HT1080 (cell line): ENCODE data around the gene MDGA2. TPM values are rescaled to one million over a fixed set of nuclear protein-coding genes. Genes with fewer than 3 reads are reported as not detected.
"Not testable (repeated sequence)": the region's sequence is repeated elsewhere in the genome, so short reads cannot be mapped to it uniquely, and the experiment has no call there.

Experiments used
- DNase-seq: peaks from one replicate; pipeline ENCODE4 v3.0.0-alpha.2; 2015; ENCODE audit warnings: low read depth
- total RNA-seq: library from RNA; depleted of rRNA; stranded (reverse); fragments of >200 nt; shearing (Covaris generic); gene quantifications from 2 replicates; pipeline ENCODE4 v1.2.3, GENCODE V29; 2014

The MDGA2 gene
- total RNA-seq, 1 experiment from 2014 or later = 4.2 TPM

DNA sequence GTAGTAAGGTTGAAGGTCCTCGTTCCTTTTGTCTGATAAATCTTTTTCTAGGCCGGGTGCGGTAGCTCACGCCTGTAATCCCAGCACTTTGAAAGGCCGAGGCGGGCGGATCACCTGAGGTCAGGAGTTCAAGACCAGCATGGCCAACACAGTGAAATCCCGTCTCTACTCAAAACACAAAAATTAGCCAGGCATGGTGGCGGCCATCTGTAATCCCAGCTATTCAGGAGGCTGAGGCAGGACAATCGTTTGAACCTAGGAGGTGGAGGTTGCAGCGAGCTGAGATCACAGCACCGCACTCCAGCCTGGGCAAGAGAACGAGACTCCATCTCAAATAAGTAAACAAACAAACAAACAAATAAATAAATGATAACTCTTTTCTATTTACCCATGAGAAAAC, 51.3 kb downstream of the MDGA2 start:
- DNase-seq = not testable (repeated sequence)

DNA sequence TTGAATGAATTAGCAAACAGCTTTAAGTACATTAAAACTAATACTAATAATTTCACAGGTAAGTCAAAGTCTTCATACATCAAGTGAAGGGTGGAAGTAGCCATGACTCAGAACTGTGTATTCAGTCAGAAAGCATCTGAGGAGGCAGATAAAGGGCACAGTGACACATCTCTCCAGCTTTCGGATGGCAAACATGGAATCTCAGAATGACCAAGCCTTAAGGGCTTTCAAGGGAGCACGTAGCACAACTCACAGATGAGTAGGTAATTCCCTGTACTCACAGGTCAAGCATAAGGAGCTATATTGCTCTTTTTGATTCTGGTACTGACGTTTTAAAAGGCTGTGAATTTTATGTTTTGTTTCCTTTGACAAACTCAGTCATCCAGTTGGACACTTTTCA, 56.0 kb downstream of the MDGA2 start:
- peak; percentile 87 for DNase-seq

DNA sequence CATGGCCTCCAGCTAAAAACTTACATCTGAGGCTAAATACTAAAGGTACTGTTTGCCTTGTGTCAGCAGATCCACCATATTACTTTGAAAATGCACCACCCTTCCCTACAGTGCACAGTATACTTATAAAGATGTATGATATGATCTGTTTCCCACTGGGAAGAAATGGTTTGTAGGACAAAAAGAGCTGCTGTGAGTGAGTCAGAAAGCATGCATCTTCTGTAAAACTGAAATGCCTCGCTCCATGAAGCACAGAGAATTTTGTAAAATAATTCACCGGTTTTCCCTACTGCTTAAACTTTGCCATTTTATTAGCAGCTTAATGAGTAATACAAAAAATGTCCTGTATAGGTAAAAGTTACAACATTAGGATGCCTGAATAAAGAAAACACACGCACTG, 68.8 kb downstream of the MDGA2 start:
- no peak for DNase-seq

DNA sequence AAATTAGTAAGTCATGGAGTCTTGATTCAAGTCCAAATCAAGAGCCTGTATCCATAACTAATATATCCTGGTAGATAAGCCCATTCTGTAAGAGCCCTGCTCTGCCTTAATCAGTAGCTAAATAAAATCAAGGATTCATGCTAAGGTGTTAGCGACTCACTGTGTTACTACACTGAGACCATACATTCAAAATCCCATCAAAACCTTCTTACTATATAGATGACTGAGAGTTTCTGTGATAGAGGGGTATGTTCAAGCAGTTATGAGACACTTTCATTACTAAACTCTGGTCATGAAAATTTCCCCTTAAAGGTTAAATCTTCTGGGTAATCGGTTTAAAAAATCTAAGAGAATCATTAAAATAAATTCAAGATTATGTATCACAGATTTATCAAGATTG, 78.5 kb downstream of the MDGA2 start:
- DNase-seq = no peak

DNA sequence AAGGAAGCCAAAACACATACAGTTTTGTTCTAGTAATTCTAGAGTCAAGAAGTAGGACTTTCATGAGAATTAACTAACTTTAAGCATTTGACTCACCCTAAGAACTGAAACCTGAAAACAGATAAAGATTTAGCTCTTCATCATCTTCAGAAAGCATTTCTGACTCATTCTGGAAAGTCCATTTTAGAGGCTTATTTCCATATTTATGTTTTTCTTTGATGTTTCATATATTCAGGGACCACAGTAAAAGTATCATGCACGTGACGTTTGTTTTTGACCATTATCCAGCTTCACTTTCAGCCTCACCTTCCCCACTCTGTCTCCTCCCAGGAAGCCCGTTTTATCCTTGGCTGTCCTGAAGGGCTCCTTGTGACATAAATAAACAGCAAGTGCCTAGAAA, 79.2 kb downstream of the MDGA2 start:
- DNase-seq = no peak

DNA sequence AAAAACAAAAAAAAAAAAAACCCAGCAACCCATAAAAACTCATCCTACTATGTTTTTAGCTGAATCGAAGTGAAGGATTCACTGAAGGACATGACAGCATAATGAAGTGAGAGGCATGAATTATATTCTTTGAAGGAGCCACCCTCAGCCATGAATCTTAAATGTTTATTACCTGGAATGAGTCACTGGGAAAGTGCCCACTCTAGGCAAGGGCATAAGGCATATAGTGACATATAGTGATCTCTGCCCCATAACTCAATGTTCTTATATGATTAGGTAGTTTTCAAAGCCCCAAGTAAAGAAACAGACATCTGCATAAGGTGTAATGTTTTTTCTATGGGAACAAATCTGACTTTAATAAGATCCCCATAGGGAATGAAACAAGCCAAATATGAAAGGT, 79.9 kb downstream of the MDGA2 start:
- DNase-seq = no peak

DNA sequence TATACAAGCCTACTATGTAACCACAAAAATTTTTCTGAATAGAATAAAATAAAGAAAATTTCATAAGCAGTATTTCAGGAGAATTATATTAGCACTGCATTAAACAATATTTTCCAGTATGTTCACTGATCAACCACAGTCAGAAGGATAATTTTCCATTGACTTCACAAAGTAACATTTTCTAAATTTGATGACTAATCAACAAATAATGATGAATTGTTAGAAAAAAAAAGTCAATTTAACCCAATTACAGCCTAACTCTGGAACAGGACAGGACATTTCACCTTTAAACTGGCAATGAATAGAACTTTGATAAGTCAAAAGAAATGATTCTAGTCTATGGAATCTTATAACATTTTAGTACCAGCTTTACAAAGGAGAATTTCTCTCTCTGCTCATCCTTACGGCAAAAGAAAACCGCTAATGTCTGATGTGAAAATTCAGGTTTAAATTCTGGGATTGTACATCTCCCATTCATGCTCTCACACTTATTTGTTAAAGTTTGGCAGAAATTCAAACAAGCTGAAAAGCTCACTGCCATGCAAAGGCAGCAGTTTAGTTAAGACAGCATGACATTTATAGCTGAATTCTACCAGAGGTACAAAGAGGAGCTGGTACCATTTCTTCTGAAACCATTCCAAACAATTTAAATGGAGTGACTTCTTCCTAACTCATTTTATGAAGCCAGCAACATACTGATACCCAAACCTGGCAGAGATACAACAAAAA, 84.5 kb downstream of the MDGA2 start:
- no peak for DNase-seq

DNA sequence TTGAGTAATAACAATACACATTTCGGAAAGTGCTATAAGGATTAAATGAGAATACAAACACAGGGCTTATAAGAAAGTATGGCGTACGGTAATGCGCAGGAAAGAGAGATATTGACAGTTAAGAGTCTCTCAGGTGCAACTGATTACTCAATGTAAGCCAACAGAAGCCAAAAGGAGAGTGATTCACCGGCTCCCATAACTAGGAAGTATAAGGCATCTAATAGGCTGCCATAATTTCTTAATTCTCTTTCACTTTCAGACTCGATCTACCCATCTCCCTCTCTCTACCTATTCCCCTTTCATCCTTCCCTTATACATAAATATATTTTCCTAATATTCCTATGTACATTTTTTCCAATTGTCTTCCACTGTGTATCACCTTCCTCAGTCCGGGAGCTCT, 90.0 kb downstream of the MDGA2 start:
- DNase-seq = peak; percentile 43

DNA sequence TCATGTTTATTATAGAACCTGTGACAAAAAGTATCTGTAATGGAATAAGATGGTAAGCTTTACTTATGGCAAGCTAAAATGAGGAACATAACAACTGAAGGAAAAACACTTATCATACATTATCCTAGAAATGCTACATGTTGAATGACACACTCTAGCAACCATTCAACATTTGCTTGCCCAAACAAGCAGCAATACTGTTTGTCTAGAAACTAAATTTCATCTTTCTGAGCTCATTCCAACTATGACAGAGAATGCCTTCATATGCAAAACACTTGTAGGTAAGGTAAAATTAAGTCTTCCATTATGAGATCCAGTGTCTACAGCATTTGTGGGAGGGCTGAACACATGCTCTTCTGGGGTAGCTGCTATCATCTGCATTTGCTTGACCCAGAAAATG, 108.1 kb downstream of the MDGA2 start:
- no peak for DNase-seq

DNA sequence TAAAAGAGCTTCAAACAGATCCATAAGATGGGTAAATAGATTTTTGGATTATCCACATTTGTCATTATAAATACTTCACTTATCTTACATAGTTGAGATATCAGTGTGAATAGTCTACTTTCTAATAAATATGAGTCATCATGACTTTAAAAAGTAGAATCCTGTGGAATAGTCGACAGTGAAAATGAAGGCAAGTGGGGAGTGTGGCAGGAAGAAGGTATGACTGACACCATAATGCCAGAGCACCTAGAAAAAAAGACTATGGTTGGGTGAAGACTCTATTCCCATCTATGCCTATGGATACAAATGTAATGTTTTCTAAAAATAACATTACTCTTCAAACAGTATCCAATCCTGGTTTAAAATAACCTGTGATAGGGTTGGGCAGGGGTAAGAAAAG, 117.5 kb downstream of the MDGA2 start:
- no peak for DNase-seq

DNA sequence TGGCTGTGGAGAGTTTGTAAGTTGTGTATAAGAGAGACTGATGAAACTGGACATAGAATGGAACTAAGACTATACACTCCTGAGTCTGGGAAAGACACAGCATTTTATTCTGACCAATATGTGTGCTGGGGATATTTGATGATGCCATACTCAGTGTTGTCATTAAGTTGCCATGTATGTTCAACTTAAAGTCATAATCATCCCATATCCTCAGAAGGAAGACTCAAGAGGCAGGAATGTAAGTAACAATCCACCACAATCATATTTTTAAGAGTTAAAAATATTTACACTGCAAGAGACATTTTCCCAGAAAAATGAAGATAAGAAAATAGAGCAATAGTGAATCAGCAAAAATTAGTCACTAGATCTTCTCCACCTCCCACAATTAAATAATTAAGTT, 120.1 kb downstream of the MDGA2 start:
- DNase-seq = peak; percentile 40

DNA sequence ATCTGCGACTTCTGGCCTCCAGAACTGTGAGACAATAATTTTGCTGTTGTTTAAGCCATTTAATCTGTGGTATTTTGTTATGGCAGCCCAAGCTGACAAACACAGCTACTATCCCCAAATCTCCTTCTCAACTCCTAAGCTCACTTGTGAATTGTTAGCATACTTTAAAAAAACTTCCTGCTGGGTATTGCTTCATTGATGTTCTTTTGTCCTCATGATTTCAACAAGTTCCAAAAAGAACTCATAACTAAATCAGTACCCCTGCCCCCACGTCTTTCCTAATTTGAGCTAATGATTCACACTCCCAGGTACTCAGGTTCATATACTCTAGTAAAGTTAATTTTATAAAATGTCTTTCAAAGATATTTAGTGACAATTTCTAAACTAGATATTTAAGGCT, 125.5 kb downstream of the MDGA2 start:
- DNase-seq = no peak

DNA sequence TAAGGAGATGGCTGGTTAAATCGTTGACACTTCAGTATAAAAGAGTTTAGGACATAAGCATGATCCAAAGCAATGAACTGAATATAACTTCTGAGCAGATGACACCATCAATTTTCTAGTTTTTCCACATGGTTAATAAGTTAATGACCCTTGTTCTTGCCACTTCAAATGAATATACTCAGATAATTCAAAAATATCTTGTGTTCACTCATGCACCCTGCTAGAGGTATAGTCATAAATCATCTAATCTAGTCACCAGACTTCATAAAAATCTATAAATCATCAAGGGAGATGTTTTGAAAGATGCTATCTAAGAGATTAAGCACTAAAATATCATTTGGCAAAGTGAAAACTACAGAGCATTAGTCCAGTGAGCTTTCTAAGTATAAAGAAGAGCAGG, 131.9 kb downstream of the MDGA2 start:
- no peak for DNase-seq

DNA sequence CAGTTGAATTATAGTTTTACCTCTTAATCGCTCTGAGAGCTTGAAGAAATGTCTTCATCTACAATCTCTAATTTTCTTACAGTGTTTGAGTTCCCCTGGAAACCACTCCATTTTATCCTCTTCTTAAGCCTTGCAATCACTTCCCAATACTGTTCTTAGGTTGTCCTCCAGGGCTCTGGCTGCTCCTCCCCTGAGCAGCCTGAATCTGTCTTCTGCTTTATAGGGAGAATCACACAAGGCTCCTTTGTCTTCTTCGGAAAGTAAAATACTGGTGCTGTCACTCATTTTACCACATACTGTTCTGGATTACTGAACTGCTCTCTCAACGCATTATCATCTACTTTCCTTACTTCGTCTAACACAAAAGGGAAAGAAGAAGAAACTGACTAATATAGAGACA, 133.7 kb downstream of the MDGA2 start:
- DNase-seq = peak; percentile 61

DNA sequence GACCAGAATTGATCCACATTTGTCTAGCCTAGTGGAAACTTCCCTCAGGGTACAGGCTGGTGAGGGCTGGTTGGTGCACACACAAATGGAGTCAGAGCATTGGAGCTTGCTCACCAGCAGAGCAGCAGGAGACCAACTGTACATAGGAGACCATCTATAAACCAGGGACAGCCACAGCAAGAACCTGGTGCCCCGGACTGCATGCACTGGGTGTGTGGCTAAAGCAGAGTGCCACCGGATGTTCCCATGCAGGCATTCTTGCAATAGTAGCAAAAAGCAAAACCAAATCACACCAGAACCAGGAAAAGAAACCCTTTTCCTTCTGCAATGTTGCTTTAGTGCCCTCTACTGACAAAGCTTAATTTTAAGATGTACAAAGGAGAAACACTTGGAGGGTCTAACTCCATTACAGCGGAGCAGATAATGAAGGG, 136.4 kb downstream of the MDGA2 start:
- DNase-seq = peak; percentile 62

DNA sequence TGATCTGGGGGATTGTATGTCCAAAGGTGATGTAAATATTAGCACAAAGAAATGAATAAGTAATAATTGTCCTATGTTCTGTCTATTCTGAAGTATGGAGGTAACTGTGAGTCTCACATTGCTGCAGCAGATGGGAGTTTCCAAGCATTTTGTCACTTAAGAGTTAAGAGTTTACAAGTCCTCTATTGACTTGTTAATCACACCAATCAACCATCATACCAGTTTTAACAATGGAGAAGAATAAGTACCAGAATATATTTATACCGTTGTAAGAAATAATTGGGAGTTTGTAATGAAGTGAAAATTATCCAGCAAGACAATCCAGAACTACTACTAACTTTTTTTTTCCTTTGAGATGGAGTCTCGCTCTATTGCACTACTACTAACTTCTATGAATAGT, 139.1 kb downstream of the MDGA2 start:
- no peak for DNase-seq

DNA sequence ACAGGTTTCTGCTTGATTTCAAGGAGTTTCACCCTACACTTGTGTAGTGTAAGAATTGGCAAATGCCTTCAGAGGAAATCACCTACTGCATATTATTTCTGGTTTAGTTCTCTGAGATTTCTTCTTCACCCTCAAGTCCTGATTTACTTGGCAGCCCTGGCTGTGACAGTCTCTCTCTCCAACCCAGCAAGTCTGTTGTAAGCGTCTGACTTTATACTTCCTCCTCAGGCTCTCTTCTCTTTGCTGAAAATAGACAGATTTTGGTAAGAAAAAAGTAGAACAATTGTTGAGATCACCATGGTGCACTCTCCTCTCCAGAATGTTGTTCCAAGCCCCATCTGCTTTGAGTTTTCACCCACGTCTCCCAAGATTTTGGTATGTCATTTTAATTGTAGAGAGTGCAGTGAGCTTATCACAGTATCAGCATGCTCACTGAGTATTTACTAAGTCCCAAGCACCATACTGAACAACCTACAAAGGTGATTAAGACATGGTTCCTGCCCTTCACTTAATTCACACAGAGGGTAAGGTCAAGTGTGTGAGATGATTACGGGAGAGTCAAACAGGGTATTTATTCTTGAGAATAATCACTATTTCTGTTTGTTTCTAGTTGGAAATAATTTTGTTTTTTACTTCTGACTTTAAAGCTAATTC, 148.7 kb downstream of the MDGA2 start:
- no peak for DNase-seq

DNA sequence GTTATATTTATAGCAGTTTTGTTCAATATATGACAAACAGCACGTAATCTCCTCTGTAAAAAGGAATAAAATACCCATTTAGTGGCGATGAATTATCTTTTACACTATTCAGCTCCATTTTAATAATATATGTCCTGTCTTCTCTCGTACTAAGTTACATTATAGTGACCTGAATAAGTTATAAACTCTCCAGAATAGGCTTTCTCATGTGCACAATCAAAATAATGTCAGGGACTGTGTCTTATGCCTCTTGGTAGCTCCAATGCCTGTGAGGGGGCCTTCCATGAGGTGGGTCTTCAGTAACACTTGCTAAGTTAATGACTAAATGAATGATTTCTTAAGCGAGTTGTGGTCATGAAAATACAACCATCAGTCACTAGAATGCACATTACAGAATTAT, 150.9 kb downstream of the MDGA2 start:
- DNase-seq = no peak

DNA sequence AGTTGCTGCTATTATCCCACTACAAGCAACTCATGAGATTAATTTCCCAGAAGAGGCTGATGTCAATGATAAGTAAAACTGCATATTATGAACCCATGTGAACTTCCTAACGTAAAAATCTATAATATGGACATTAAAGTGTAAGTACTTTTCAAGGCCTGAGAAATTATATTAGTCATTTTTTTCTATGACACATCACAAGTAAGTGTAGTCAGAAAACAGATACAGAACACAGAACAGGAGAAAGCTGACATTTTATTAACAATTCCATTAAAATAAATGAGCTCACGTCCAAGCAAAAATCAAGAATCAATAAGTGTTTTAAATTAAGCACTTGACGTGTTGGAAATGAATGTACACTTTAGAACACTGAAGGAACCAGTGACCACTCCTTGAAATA, 155.0 kb downstream of the MDGA2 start:
- DNase-seq = no peak

DNA sequence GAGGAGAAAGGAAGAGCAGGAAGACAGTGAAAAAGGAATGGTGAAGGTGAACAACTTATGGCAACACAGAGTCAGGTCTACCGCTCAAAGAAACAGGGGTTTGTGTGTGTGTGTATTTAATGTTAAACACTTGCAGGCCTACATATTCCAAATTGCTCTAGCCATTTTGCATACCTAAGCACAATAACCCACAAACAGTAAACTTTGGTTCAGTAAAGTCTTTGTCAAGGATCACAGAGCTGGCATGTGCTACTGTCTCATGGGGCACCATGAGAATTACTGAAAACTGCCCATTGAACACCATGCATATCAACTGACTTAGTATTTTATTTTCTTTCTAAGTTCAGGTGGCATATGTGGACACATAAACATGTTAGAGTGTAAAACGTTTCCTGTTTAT, 163.6 kb downstream of the MDGA2 start:
- no peak for DNase-seq

DNA sequence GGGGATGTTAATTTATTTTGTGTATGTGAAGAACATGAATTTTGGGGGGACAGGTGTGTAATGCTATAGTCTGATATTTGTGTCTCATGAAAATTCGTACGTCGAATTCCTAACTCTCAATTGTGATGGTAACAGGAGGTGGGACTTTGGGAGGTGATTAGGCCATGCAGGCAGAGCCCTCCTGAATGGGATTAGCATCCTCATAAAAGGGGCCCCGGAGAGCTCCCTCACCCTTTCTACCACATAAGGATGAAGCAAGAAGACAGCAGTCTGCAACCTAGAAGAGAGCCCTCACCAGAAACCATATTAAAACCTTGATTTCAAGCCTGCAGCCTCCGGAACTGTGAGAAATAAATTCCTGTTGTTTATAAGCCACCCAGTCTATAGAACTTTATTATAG, 165.4 kb downstream of the MDGA2 start:
- no peak for DNase-seq

DNA sequence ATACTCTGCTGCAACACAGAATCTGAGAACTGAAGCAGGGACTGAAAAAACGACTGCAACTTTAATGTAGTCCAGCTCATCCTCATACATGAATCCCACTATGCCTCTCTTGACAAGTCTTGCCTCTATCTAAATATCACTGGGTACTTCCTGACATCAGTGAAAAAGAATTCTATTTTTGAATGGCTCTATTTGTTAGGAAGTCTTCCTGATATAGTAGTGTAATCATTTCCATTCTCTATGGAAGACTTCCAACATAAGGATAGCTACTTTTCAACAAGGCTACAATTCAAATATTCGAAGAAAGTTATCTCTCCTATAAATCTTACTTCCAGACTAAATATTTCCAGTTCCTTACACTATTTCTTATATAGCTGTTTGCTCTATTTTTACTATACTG, 167.5 kb downstream of the MDGA2 start:
- DNase-seq = no peak

DNA sequence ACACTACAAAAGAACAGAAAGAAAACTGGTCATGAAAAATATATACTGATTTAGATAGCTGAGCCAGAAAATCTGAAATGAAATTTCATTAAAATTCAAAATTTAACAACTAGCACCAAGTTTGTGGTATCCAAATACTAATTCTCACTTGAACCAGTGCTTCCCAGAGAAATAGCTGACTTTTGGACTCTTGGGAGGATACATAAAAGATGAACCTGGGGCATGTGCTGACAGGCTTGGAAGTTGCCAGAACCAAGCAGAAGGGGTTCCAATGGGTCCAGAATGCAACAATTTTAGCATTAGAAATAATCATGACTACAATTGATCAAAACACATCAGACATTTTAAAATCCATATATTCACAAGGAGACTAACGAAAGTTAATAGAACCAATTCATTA, 175.0 kb downstream of the MDGA2 start:
- no peak for DNase-seq
